Panc1 (cell line): ENCODE data around the gene DHRS2. TPM values are rescaled to one million over a fixed set of nuclear protein-coding genes. Genes with fewer than 3 reads are reported as not detected.
"Not testable (repeated sequence)": the region's sequence is repeated elsewhere in the genome, so short reads cannot be mapped to it uniquely, and the experiment has no call there.

ENCODE experiments used
- ATAC-seq: fragments of 200-7000 bp; cut with Tn5 transposase; 2 replicates; pipeline ENCODE4 v1.9.1; 2020; ENCODE audit warnings: mild to moderate bottlenecking, moderate library complexity
- BruUV-seq: library from RNA; stranded (reverse); fragments of 400-500 nt; replicated peaks from 2 replicates; lab custom pipeline; 2021; lab: Mats Ljungman, UMichigan
- CTCF ChIA-PET: fragments of 300-600 bp; sonication (Branson Sonifier 250); formaldehyde crosslinking; loops from one replicate; lab custom pipeline; 2022; ENCODE audit warnings: antibody characterized with exemption; lab: Charles Lee
- POLR2A ChIA-PET: fragments of 300-600 bp; sonication (Branson Sonifier 250); formaldehyde crosslinking; loops from one replicate; lab custom pipeline; 2022; ENCODE audit warnings: antibody characterized with exemption; lab: Charles Lee
- DNase-seq: peaks from one replicate; pipeline ENCODE4 v3.0.0-alpha.2; 2010; ENCODE audit warnings: low read depth, low spot score
- H3K27ac ChIP-seq: 2 replicates; pipeline ENCODE4 v1.5.1; 2011; ENCODE audit warnings: mild to moderate bottlenecking, low read length, inconsistent platforms
- H3K27me3 ChIP-seq: fragments of 200-500 bp; sonication (Bioruptor generic); 2 replicates; pipeline ENCODE4 v1.6.0; 2014; ENCODE audit warnings: low read length, inconsistent platforms; ENCODE audit not compliant: control insufficient read depth, insufficient read depth
- H3K36me3 ChIP-seq: fragments of 200-500 bp; sonication (Bioruptor generic); 2 replicates; pipeline ENCODE4 v1.5.1; 2014; ENCODE audit warnings: inconsistent platforms, mild to moderate bottlenecking, low read length, moderate library complexity; ENCODE audit not compliant: control insufficient read depth, insufficient read depth
- H3K4me1 ChIP-seq: 2 replicates; pipeline ENCODE4 v1.5.1; 2011; ENCODE audit warnings: inconsistent platforms, mild to moderate bottlenecking, low read length, moderate library complexity; ENCODE audit not compliant: control insufficient read depth, insufficient read depth
- H3K4me3 ChIP-seq, 2 experiments: 2 replicates each; pipeline ENCODE4 v1.5.1; 2011 to 2012; ENCODE audit warnings: low read depth in 2 of 2, low read length in 2 of 2, mild to moderate bottlenecking in 2 of 2, inconsistent platforms in 1 of 2, moderate library complexity in 1 of 2
- H3K9me3 ChIP-seq: fragments of 200-500 bp; sonication (Bioruptor generic); 2 replicates; pipeline ENCODE4 v1.5.1; 2014; ENCODE audit warnings: low read depth, mild to moderate bottlenecking, inconsistent platforms, low read length, moderate library complexity; ENCODE audit not compliant: control insufficient read depth, insufficient read depth
- CTCF ChIP-seq: fragments of 450-650 bp; IDR thresholded peaks from 2 replicates; pipeline ENCODE4 v1.5.1; 2017; ENCODE audit warnings: mild to moderate bottlenecking
- POLR2AphosphoS5 ChIP-seq: IDR thresholded peaks from 2 replicates; pipeline ENCODE4 v1.6.1; 2012; ENCODE audit warnings: mild to moderate bottlenecking, low read depth, low read length, moderate library complexity
- SIN3A ChIP-seq: IDR thresholded peaks from 2 replicates; pipeline ENCODE4 v1.6.1; 2012; ENCODE audit warnings: low read depth, mild to moderate bottlenecking, low read length, moderate library complexity, borderline replicate concordance; ENCODE audit not compliant: insufficient read depth
- TCF7L2 ChIP-seq: IDR thresholded peaks from 2 replicates; pipeline ENCODE4 v1.6.1; 2011; ENCODE audit warnings: mild to moderate bottlenecking, low read depth, low read length, inconsistent platforms
- in situ Hi-C: cut with HindIII; loops from 2 replicates; pipeline ENCODE4 v1.10.0; 2016; ENCODE audit warnings: low sequenced_read_pairs, low pct_unique_long_range_greater_than_20kb
- intact Hi-C: fragments of 100-400 bp; cut with micrococcal nuclease; formaldehyde crosslinking; loops from one replicate; pipeline ENCODE4 v1.10.0; 2022; ENCODE audit not compliant: unreplicated experiment
- total RNA-seq: library from RNA; stranded (reverse); gene quantifications from one replicate; pipeline ENCODE4 v1.2.1, GENCODE V29; 2021; ENCODE audit not compliant: unreplicated experiment
- TF ChIP-seq, protein P1 (sequence below), 2 experiments: IDR thresholded peaks; 2 replicates each; pipeline ENCODE4 v1.6.1; 2011 to 2012; ENCODE audit warnings: low read depth in 2 of 2, control low read depth in 1 of 2, low read length in 1 of 2, mild to moderate bottlenecking in 1 of 2, moderate library complexity in 1 of 2; ENCODE audit not compliant: insufficient read depth in 1 of 2

DHRS2 gene
- total RNA-seq, 1 experiment from 2014 or later = 1.0 TPM

DNA sequence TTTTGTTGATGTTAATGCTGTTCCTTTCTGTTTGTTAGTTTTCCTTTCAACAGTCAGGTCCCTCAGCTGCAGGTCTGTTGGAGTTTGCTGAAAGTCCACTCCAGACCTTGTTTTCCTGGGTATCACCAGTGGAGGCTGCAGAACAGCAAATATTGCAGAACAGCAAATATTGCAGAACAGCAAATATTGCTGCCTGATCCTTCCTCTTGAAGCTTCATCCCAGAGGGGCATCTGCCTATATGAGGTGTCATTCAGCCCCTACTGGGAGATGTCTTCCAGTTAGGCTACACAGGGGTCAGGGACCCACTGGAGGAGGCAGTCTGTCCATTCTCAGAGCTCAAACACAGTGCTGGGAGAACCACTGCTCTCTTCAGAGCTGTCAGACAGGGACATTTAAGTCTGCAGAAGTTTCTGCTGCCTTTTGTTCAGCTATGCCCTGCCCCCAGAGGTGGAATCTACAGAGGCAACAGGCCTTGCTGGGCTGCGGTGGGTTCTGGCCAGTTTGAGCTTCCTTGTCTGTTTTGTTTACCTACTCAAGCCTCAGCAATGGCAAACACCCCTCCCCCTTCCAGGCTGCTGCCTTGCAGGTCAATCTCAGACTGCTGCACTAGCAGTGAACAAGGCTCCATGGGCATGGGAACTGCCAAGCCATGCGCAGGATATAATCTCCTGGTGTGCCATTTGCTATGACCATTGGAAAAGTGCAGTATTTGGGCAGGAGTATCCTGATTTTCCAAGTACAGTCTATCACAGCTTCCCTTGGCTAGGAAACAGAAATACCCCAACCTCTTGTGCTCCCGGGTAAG lies 53.7 kb downstream of the DHRS2 start:
- CTCF ChIA-PET, H3K4me1 ChIP-seq, intact Hi-C loops, DNase-seq, BruUV-seq, in situ Hi-C loops, H3K27me3 ChIP-seq, H3K27ac ChIP-seq, H3K4me3 ChIP-seq, H3K9me3 ChIP-seq, H3K36me3 ChIP-seq, ATAC-seq: not testable (repeated sequence)
- POLR2A ChIA-PET = interaction anchor here (0.6 kb wide), 1 partner anchor 129 kb away, joined by 4 read pairs; no protein-coding TSS in a partner anchor

DNA sequence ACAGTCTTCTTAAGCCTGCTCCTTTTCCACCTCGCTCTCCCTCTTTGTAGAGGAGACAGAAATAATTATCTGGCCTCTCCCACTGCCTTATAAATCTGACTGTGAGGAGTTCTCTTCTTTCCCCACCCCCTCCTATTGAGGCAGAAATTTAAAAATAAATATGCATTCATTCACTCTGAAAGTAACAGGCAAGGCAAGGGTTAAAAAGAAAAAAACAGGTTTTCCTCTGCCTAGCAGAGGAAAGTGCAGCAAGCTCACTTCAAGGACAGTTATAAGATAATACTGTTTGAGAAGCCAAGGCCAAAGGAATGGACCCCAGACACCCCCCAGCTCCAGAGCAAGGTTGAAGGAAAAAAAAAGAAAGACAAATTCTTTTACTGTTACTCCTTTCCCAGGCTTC lies 56.3 kb downstream of the DHRS2 start:
- no peaks in the 10 kb centered on the region for H3K4me1 ChIP-seq
- no peak overlapping the region for H3K27ac ChIP-seq
- H3K4me3 ChIP-seq = no peak overlapping the region
- H3K36me3 ChIP-seq = no peaks in the 10 kb centered on the region
- DNase-seq = no peak
- intact Hi-C loops (no loop called here), in situ Hi-C loops (no loop called here)
- TF ChIP-seq, protein P1, sequence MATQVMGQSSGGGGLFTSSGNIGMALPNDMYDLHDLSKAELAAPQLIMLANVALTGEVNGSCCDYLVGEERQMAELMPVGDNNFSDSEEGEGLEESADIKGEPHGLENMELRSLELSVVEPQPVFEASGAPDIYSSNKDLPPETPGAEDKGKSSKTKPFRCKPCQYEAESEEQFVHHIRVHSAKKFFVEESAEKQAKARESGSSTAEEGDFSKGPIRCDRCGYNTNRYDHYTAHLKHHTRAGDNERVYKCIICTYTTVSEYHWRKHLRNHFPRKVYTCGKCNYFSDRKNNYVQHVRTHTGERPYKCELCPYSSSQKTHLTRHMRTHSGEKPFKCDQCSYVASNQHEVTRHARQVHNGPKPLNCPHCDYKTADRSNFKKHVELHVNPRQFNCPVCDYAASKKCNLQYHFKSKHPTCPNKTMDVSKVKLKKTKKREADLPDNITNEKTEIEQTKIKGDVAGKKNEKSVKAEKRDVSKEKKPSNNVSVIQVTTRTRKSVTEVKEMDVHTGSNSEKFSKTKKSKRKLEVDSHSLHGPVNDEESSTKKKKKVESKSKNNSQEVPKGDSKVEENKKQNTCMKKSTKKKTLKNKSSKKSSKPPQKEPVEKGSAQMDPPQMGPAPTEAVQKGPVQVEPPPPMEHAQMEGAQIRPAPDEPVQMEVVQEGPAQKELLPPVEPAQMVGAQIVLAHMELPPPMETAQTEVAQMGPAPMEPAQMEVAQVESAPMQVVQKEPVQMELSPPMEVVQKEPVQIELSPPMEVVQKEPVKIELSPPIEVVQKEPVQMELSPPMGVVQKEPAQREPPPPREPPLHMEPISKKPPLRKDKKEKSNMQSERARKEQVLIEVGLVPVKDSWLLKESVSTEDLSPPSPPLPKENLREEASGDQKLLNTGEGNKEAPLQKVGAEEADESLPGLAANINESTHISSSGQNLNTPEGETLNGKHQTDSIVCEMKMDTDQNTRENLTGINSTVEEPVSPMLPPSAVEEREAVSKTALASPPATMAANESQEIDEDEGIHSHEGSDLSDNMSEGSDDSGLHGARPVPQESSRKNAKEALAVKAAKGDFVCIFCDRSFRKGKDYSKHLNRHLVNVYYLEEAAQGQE (IDR thresholded peaks at IDR 0.05; ENCODE audit: insufficient read depth in 1 of 2, low read depth in 2 of 2, low read length in 1 of 2) = no peak
- TF ChIP-seq POLR2AphosphoS5 = no peak
- TF ChIP-seq SIN3A = no peak
- no peak for TF ChIP-seq TCF7L2
- TF ChIP-seq CTCF = no peak
- BruUV-seq = no TSS peak
- ChIA-PET POLR2A (no interaction called here), CTCF (no interaction called here)
- H3K27me3 ChIP-seq = no peaks in the 10 kb centered on the region
- no peak for ATAC-seq
- H3K9me3 ChIP-seq = no peaks in the 10 kb centered on the region

- BruUV-seq = no TSS peak
- H3K4me3 ChIP-seq = no peak overlapping the region
- H3K36me3 ChIP-seq = no peaks in the 10 kb centered on the region
- POLR2A ChIA-PET = no interaction called here
- intact Hi-C loops (no loop called here), in situ Hi-C loops (no loop called here)
- no peaks in the 10 kb centered on the region for H3K4me1 ChIP-seq
- CTCF ChIA-PET = interaction anchor here (0.5 kb wide), 1 partner anchor 192 kb away, joined by 4 read pairs; no protein-coding TSS in a partner anchor
- DNase-seq (no peak), ATAC-seq (no peak)
- H3K27me3 ChIP-seq = no peaks in the 10 kb centered on the region
- H3K27ac ChIP-seq = no peak overlapping the region
- H3K9me3 ChIP-seq = no peaks in the 10 kb centered on the region
- no peak for TF ChIP-seq SIN3A
- TF ChIP-seq TCF7L2 = no peak
- TF ChIP-seq POLR2AphosphoS5 = no peak
- TF ChIP-seq, protein P1 (IDR thresholded peaks at IDR 0.05; ENCODE audit: insufficient read depth in 1 of 2, low read depth in 2 of 2, low read length in 1 of 2) = no peak
- no peak for TF ChIP-seq CTCF
Observed at GRCh38 chr14:23693252-23693775, 57.1 kb downstream of the DHRS2 start.
